Tongue (tissue), 2 donors: Measurements from ENCODE around the gene COPS9. TPM values are rescaled to one million over a fixed set of nuclear protein-coding genes. Genes with fewer than 3 reads are reported as not detected.

Experiments
- DNase-seq: peaks from one replicate; pipeline ENCODE4 v3.0.0-alpha.2; 2015
- total RNA-seq: library from RNA; depleted of rRNA; stranded (reverse); fragments of >200 nt; gene quantifications from one replicate; pipeline ENCODE4 v1.2.3, GENCODE V29; 2014

The COPS9 gene
- total RNA-seq, 1 donor from 2014 or later = 58.4 TPM

DNA sequence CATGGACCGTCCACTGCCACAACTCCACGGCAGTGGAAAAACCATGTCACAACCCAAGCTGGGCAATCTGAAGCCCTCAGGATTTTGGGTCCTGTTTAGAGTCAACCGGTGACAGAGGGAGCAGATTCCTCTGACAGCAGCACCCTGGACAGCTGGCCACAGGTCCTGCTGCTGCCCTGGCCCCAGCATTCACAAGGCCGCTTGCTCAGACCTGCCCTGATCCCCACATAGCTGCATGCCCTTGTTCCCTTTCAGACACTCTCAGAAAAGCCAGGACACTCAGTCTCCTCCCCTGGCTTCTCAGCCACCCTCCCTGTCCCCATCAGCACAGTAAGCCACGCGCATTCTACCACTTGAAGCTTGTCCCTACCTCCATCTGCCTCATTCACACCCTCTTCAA, 1.6 kb downstream of the COPS9 start:
- DNase-seq = no peak

DNA sequence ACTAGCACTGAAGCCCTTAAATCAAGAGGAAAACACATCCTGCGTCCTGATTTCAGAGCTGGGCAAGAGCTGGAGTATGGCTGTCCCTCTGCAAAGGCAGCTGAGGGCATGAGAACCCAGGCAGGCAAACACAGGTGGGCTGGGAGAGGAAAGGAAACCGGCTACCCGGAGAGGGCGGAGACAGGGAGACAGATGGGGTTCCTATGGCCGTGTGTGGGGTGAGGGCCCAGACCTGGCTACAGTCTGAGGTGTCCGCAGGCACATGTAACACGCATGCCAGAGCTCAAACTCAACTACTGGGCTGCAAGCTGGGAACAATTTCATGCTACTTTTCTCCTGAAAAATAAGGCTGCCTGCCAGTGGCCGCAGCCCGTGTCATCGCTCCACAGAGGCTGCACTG, 2.7 kb downstream of the COPS9 start:
- DNase-seq = no peak

DNA sequence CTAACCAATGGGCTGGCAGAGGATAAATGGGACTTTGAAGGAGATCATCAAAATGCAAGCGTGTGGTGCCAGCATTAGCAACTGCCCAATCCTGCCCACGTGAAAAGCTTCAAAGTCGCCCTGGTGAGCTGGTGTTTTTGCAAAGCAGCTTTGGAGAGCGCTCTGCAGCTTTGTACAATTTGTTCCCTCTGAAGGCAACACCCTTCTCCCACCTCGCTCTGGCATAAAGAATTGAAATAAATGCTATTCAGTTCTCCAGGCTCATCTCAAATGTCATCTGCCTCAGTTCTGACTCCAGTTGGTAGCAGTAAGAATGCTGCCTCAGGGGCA, 3.5 kb downstream of the COPS9 start:
- no peak for DNase-seq

DNA sequence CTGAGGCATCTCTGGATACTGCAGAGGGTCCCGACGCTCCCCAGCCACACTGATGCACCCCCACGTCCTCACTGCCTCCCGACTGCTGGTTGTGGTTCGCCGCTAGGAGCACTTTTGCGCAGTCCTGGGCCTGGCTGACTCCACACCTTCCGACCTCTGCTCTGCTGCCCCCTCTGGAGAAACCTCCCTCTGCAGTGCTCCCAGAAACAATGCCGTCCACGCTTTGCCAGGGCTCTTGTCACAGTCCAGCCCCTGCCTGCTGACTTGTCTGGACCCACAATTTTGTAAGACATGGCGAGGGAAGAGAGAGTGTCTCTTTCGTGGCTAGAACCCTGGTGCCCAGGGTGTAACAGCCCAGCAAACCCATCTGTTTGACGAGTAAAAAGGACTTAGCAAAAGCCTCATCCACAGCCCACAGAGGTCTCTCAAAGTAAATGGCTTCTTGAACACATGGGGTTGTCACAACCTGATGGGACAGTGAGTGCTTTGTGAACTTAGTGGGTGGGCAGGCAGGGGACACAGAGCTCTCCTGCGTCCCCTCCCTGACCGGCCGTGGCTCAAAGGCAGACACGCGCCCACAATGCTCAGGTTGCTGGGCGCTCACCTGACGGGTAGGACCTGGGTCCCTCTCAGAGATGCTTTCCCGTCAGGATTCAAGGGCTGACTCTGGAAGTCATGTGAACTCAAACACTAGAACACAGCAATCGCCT, 4.0 kb downstream of the COPS9 start:
- DNase-seq = no peak

DNA sequence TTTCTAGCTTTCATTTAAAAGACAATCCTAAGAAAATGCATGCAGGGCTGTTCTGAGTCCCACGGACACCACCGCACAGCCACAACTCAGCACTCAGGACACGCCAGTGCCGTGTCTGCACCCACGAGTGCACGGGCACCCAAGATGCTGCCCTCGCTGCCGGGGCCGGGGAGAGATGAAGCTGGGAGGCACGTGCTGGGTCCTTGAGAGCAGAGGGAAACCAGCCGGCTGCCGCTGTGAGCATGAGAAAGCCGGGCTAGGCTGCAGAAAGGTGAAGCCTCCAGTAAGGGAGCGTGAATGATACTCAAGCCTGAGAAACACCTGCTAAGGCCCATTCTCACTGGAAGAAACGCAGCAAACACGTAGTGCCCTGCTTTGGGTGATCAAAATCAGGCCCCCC, 4.8 kb downstream of the COPS9 start:
- no peak for DNase-seq

DNA sequence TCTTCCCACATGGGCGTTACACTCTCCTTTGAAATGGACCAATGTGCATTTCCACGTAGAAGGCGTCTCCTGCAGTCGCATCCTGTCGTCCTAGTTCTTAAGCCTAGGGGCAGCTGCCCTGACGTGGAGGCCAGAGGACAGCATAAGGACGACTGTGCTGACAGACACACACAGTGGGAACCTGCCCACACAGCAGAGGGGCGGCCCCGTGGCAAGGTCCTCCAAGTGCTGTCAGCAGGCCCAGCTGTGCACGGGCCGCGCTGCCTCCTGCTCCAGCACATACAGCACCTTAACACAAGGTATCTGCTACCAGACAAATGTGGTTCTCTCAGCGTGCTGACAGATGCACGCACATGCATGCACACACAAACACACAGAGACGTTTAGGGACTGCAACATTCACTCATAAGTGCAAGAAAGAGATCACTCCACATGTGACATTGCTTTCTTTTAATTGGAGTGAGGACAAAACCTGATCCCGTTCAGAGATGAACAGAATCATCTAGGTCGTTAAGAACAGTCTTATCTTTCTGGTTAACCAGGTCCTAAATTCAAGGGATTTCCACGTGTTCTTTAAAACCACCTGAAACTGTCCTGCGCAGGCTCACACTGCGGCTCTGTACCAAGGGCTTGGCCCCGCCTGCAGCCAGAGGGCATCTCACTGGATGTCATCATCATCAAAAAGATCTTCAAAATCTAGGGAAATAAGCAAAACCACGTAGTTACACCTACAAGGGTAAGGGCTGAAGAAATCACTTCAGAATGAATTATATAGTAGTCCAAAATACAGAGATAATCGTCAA, 5.5 kb downstream of the COPS9 start:
- no peak for DNase-seq

DNA sequence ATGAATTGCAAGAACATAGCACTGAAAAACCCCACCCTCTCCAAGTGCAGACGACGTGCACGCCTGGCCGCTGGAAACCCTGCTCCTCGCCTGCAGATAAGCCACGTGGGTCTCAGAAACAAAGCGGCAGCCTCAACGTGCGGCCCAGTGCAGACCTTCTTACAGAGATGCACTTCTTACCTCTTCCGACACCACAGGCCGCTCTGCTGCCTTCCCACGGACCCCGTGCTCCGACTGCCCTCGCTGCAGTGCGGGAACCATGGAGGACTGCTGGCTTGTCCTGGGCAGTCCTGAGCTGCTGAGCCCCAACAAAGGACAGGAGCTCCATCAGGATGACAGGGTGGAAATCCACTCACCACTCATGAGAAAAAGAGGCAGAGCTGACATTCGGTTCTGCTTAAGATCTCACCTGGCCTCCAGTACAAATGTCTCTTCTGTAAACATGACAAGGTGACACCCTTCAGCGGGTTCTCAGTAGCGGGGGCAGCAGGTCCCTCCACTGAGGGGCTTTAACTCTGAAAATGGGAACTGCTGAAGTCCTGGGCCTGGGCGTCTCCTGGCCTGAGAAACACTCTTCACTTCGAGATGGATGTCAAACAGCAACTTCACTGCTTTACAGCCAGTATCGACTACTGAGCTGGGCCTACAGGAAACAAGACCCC, 6.2 kb downstream of the COPS9 start:
- DNase-seq = no peak

DNA sequence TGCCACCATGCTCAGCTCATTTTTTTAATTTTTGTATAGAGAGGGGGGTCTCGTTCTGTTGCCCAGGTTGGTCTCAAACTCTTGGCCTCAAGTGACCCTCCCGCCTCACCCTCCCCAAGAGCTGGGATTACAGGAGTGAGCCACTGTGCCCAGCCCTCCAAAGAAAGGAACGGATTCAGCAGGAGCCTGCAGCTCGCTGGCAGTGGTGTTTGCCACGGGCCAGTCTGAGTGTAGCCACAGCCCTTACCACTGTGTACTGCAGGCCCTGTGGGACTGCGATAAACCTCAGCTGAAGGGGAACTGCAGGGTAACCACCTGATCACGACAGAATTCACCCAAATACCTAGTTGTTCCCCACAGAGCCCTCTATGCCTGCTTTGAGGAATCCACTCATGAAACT, 6.8 kb downstream of the COPS9 start:
- no peak for DNase-seq

DNA sequence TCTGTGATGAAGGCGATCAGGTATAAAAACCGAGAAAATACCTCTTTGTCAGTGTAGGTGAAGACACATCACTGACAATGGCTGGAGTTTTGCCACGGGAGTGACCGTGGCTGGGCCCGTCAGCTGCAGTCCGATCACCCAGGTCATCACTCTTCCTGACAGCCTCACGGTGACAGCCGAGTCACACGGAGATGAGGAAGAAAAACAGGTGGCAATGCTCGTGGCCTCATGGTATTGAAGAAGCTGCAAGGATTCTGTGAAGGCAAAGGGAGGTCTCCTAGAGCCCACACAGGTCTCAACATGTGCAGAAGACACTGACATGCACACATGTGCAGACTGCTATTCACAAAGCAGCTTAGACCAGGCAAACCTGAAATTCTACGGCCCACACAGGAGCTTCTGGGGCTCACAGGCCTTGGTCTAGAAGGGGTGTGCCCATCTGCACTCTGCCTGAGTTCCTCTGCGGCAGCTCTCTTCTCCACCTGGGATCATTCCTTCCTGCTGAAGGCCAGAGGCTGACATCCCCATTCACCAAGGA, 7.4 kb downstream of the COPS9 start:
- DNase-seq = peak; percentile 63

DNA sequence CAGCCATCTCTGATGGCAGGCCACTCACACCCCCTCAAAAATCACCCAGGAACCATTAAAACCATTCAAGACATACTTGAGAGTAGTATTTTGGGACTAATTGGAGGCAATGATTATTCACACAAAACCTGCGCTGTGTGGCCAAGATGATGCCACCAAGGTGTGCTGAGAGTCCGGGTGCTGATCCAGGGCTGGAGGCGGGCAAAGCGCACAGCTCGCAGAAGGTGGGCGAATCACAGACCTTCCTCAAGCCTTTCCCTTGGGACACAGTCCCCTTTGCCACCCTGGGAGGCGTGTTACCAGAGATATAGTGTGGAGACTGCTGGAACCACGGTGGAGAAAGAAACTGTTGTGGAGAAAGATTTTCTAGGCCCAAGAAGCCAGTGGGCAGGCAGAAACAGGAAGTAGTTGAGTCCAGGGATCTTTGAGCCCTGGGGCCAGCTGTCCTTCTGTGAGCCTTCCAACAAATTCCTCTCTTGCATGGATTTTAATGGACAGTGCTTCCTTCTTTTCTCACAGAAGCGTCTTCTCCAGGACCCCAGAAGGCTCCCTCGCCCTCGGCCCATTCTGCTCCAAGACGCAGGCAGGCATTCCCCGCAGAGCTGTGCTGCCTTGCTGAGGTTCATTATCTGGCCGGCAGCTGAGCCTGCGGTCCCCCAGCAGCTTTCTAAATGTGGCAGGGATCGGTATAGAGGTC, 8.0 kb downstream of the COPS9 start:
- no peak for DNase-seq

DNA sequence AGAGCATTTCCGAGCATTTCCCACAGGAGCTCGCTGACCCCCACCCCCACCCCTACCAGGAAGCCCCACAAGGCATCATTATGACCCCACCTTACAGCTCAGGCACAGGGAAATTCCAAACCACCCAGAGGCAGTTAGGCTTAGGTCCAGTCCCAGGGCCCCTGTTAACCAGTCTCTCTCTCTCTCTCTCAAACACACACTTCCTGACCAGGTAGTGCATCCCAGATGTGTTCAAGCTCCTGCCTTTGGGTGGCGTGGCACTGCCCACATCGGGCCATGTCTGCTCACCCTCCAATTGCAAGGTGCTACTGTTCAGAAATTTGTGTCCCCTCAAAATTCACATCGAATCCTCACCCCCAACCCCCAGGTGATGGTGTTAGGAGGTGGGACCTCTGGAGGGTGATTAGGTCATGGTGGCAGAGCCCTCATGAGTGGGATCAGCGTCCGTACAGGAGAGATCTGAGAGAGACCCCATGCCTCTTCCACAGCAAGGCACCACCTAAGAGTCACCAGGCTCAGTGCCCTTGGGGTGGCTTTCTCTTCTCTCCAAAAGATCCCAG, 8.8 kb downstream of the COPS9 start:
- no peak for DNase-seq

DNA sequence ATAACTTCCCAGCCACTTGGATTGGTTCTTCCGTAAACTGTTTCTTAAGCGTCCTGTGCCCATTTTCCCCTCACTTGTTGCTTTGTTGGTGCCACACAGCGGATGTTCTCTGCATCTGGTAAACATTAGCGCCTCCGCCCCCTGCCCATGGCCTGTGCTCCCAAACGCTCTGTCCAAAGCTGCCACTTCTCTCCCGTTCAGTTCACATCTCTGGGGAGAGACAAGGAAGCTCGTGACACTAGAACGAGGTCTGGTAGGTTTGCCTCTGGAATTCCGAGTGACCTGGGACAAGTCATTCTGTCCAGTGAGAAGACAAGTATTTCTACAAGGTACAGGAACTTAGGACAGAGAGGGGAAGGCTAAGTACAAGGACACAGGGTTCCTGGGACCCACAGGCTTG, 9.4 kb downstream of the COPS9 start:
- DNase-seq = no peak

DNA sequence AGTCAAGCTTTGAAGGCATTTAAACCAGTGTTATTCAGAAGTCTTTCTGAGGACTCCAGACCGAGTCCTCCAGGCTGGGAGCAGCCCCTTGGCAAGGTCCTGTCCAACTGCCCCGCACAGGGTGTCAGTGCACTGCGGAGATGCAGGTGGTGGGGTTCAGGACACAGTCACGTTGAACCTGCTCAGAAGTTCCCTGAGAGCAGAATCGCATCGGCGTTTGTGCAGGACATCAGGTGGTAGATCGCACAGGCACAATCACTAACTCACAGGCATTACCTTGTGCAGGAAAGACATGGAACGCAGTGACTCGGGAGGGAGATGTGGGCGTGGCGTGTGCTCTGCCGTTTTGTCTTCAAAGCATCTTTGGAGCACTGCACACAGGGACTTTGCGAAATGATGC, 10.4 kb downstream of the COPS9 start:
- DNase-seq = no peak

DNA sequence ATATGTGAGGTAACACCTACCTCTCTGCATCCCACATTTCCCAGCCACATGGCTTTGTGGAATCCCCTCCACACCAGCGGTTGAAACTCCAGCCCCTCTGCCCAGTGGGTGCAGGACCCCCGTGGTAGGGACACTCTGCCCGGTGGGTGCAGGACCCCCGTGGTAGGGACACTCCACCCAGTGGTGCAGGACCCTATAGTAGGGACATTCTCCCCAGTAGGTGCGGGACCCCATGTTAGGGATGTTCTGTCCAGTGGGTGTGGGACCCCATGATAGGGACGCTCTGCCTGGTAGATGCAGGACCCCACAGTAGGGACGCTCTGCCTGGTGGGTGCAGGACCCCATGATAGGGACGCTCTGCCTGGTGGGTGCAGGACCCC, 11.5 kb downstream of the COPS9 start:
- DNase-seq = no peak

DNA sequence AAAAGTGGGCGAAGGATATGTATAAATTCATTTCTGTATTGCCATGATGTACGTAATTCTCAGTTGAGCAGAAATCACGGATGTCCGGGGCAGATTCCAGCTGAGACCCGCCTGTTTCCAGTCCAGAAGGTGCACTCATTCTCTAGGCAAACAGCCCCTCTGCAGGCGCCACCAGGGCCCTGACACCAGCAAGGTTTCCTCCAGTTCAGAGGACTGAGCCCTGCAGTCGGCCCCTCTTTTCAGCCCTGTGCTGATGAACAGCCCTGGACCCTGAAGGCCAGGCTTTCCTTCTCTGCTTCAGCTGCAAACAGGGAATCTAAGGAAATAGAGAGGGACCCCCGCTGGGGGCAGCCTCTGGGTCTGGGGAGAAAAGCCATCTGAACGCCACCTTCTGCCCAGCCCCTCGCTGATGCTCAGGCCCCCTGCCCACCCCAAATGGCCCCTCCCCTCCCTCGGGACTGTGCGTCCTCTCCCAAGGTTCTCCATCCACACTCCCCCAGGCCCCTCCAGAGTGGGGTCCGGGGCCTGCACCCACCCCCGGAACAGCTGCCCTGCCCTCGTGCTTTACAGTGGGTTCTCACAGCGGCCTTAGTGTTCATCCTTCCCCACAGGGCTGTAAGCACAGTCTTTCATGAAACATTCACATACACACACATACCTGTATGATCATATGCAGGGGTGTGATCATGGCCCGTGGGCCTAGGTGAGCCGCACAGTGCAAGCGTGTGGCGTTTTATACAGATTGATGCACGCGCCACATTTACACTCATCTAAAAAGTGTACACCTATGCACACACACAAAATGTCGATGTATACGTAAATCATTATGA, 12.1 kb downstream of the COPS9 start:
- DNase-seq = no peak

DNA sequence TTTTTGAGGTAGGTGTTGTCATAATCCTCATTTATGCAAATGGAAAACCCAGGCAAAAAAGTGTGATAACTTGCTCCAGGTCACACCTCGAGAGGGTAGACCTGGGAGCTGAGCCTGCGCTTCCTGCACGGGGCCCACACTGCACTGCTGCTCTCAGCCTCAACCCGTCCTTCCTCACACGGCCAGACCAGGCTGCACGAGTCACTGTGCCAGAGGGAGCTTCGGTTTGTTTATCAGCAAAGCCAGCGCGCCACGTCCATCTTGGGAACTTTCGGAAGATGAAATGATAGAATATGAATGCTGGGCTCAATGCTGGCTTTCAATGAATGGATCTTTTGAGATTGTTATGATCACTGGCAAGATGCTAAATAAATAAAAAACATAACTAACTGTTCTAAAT, 14.4 kb downstream of the COPS9 start:
- DNase-seq = no peak

DNA sequence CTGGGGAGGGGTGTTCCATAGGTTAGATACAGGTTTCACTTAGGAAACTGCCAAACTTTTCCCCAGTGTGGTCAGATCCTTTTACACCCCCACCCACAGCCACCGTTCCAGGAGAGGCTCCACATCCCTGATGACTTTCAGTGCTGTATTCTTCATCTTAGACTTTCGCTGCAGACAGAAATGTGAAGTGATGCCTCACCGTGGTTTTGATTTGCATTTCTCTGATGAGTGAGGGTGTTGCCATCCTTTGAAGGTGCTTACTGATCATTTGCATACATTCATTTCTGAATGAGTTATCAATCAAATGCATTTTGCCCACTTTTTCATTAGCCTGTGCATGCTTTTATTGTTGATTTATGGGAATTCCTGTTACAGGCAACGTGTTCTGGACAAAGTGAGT, 14.9 kb downstream of the COPS9 start:
- DNase-seq = no peak

DNA sequence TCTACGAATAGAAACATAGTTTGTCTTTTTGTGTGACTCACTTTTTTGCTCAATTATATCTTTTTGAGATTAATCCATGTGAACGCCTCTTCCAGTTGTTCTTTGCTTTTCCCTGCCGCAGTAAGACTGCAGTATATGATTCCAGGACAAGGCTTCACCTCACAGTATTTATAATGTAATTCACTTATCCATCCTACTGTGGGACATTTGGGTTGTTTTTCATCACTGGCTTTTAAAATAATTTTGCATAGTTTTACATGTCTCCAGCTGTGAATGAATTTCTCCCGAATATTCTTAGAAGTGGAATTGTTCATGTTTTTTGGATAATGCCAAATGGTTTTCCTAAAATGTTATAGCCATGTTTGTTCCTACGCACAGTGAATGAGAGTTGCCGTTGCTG, 21.9 kb downstream of the COPS9 start:
- DNase-seq = no peak

DNA sequence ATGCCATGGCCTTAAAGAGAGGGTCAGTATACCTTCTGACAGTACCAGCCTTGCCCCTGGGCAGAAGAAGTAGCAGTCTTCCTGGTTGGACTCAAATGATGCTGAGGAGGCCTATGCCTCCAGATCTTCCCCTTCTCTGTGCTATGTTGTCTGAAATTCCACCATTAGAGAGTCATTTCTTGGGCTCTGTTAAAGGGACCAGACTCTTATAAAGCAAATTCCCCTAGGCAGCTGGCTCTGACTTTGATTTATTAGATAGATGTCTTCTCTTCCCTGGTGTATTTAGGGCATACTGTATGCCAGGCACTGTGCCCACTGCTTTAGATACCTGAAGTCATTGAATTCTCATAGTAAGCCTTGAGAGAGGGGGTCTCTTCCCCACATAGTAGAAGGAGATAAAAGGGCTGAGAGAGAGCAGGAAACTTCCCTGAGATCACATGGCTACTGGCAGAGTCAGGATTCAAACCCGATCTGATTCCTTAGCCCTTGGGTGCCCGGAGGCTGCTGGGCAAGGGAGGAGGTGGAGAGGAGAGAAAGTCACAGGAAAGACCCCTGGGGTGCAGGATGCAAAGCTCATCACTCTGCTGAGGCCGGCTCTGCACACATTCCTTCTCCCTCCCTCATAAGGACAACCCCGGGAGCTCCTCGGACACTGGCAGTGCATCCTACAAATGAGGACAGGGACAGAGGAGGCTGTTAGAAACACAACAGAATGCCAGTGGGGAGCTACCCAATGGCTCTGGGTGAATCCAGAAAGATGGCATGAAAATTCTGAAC, 23.0 kb downstream of the COPS9 start:
- no peak for DNase-seq

DNA sequence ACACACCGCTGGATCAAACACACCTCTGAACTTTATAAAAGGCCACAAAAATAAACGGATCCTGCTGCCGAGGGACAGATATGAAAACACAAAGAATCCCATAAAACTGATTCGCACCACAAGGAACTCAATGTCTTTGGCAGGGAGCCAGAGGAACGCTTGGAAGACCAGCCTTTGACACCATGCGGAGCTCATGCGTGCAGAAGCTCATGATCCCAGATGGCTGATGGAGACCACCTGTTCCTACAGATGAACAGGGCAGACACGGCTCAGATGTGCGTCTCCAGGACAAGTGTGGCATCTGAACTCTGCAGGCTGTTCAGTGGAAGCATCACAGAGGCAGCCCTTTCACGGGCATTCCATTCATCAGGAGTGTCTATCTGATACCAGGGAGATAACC, 24.9 kb downstream of the COPS9 start:
- peak; percentile 72 for DNase-seq

DNA sequence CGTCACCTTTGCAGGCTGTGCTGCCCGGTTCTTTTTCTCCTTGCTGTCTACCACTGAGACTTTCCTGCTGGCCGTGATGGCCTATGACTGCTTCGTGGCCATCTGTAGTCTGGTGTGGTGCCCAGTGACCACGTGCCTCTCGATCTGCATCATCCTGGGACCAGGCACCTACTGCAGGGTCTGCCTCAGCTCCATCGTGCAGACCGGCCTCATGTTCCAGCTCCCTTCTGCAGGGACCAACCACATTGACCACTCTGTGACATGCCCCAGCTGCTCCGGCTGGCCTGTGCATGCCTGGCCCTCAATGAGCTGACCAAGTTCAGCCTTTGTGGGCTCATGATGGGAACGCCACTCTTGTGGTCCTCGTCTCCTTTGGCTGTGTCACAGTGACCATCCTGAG, 26.7 kb downstream of the COPS9 start:
- no peak for DNase-seq
